K562 (cell line): ENCODE data around the gene RTP5. TPM values are rescaled to one million over a fixed set of nuclear protein-coding genes. Genes with fewer than 3 reads are reported as not detected.

Experiments
- ATAC-seq: fragments of 200-7000 bp; cut with Tn5 transposase; 3 replicates; pipeline ENCODE4 v1.9.1; 2020; ENCODE audit warnings: moderate library complexity
- BruUV-seq: library from RNA; stranded (reverse); fragments of 400-500 nt; replicated peaks from 2 replicates; lab custom pipeline; 2021; lab: Mats Ljungman, UMichigan
- CTCF ChIA-PET: fragments of 300-600 bp; formaldehyde crosslinking; extraction: SDS; loops from one replicate; lab custom pipeline; 2021; ENCODE audit warnings: low intra/inter-chr PET ratio; lab: Yijun Ruan, JAX
- POLR2A ChIA-PET: fragments of 300-600, 350-650 bp; sonication (Branson Sonifier 250); formaldehyde crosslinking; extraction: SDS; loops from one replicate; lab custom pipeline; 2021; ENCODE audit warnings: antibody characterized with exemption, inconsistent platforms; lab: Yijun Ruan, JAX
- DNase-seq, 4 experiments: peaks; one replicate each; pipeline versions ENCODE4 v3.0.0 to v3.0.0-alpha.2; 2011 to 2018; ENCODE audit warnings: low spot score in 3 of 4, mixed read lengths in 3 of 4; ENCODE audit errors: extremely low read depth in 1 of 4
- FAIRE-seq: peaks from 2 replicates; lab custom pipeline; 2011; peaks lifted over from hg19 to GRCh38; lab: Jason Lieb, UNC
- H2AFZ ChIP-seq: 2 replicates; pipeline ENCODE4 v1.6.0; 2011; ENCODE audit warnings: low read depth, low read length, control low read depth, inconsistent platforms
- H3K27ac ChIP-seq: fragments of 200-600 bp; 3 replicates; pipeline ENCODE4 v1.8.0; 2011; ENCODE audit warnings: low read depth, mild to moderate bottlenecking, control low read depth, inconsistent platforms, low read length, moderate library complexity, mixed read lengths; ENCODE audit errors: extremely low read depth
- H3K27me3 ChIP-seq, 2 experiments: fragments of 300-600 bp in 1 of 2; 2 replicates in 1 of 2; 3 replicates in 1 of 2; pipeline versions ENCODE4 v1.6.0 to v1.8.0; 2011; ENCODE audit warnings: inconsistent platforms in 2 of 2, low read length in 2 of 2, mild to moderate bottlenecking in 1 of 2, mixed read lengths in 1 of 2, moderate library complexity in 1 of 2; ENCODE audit not compliant: control insufficient read depth in 2 of 2, insufficient read depth in 2 of 2
- H3K36me3 ChIP-seq: fragments of 300-600 bp; 3 replicates; pipeline ENCODE4 v1.8.0; 2011; ENCODE audit warnings: mild to moderate bottlenecking, low read length, inconsistent platforms; ENCODE audit not compliant: control insufficient read depth, insufficient read depth
- H3K4me1 ChIP-seq, 2 experiments: fragments of 200-600 bp in 1 of 2; replicated peaks in 1 of 2; 2 replicates in 1 of 2; 3 replicates in 1 of 2; pipeline versions ENCODE4 v1.5.1 to v1.8.0; 2011; ENCODE audit warnings: inconsistent platforms in 2 of 2, low read length in 2 of 2, mild to moderate bottlenecking in 1 of 2, mixed read lengths in 1 of 2, moderate library complexity in 1 of 2; ENCODE audit not compliant: control insufficient read depth in 2 of 2, insufficient read depth in 2 of 2
- H3K4me2 ChIP-seq: 2 replicates; pipeline ENCODE4 v1.6.1; 2011; ENCODE audit warnings: low read length, control low read depth, inconsistent platforms, mixed read lengths; ENCODE audit not compliant: insufficient read depth
- H3K4me3 ChIP-seq: fragments of 200-600 bp; sonication (generic), shearing (Covaris generic); 2 replicates; pipeline ENCODE4 v1.5.1; 2016; ENCODE audit warnings: control low read depth, inconsistent platforms
- H3K79me2 ChIP-seq: fragments of 200-600 bp; 3 replicates; pipeline ENCODE4 v1.8.0; 2011; ENCODE audit warnings: low read length, inconsistent platforms; ENCODE audit not compliant: control insufficient read depth, insufficient read depth
- H3K9ac ChIP-seq, 2 experiments: 2 replicates each; pipeline versions ENCODE4 v1.6.0 to v1.6.1; 2011; ENCODE audit warnings: low read depth in 2 of 2, low read length in 2 of 2, control low read depth in 1 of 2, inconsistent platforms in 1 of 2, mild to moderate bottlenecking in 1 of 2, mixed read lengths in 1 of 2; ENCODE audit not compliant: insufficient read depth in 1 of 2
- H3K9me1 ChIP-seq: one replicate; pipeline ENCODE4 v1.6.0; 2011; ENCODE audit warnings: inconsistent platforms, mild to moderate bottlenecking, low read length, moderate library complexity; ENCODE audit not compliant: control insufficient read depth, insufficient read depth
- H3K9me3 ChIP-seq: replicated peaks from 2 replicates; pipeline ENCODE4 v1.5.1; 2011; ENCODE audit warnings: low read depth, low read length, inconsistent platforms; ENCODE audit not compliant: control insufficient read depth, insufficient read depth
- H4K20me1 ChIP-seq: replicated peaks from 2 replicates; pipeline ENCODE4 v1.6.1; 2011; ENCODE audit warnings: low read length, inconsistent platforms, mixed read lengths; ENCODE audit not compliant: control insufficient read depth, insufficient read depth
- DEAF1 ChIP-seq: fragments of 450-650 bp; formaldehyde crosslinking; IDR thresholded peaks from 2 replicates; pipeline ENCODE4 v1.4.0; 2020; ENCODE audit warnings: mild to moderate bottlenecking, moderate library complexity
- GTF2B ChIP-seq: IDR thresholded peaks from 2 replicates; pipeline ENCODE4 v1.6.1; 2011; ENCODE audit not compliant: insufficient read length; ENCODE audit errors: extremely low read depth
- THAP7 ChIP-seq: fragments of 250-450 bp; sonication (Bioruptor Pico); IDR thresholded peaks from 2 replicates; pipeline ENCODE4 v1.5.0; 2021
- VEZF1 ChIP-seq: fragments of 200-800 bp; sonication (Bioruptor generic); IDR thresholded peaks from 2 replicates; pipeline ENCODE4 v1.6.1; 2017; ENCODE audit warnings: missing genetic modification characterization, missing compliant biosample characterization
- ZBTB33 ChIP-seq: sonication (generic); formaldehyde crosslinking; IDR thresholded peaks from 2 replicates; pipeline ENCODE4 v1.8.1; 2023; ENCODE audit warnings: mild to moderate bottlenecking, missing genetic modification reagents
- ZNF324 ChIP-seq: fragments of 250-450 bp; sonication (Bioruptor Pico); IDR thresholded peaks from 2 replicates; pipeline ENCODE4 v1.4.0; 2020; ENCODE audit warnings: mild to moderate bottlenecking
- ZNF740 ChIP-seq, 3 experiments: fragments of 200-800 bp in 1 of 3; sonication (Bioruptor generic) in 1 of 3; sonication (generic) in 1 of 3; formaldehyde crosslinking in 1 of 3; IDR thresholded peaks; 2 replicates each; pipeline versions ENCODE4 v1.6.1 to v1.8.0; 2016 to 2022; ENCODE audit warnings: mild to moderate bottlenecking in 2 of 3, missing compliant biosample characterization in 2 of 3, missing genetic modification characterization in 2 of 3, missing genetic modification reagents in 1 of 3
- WGBS: fragments of 100-300 bp; shearing (Covaris generic); methylation state at CpG from one replicate; pipeline ENCODE4 v1.1.6; 2016; ENCODE audit warnings: low coverage, mixed read lengths; ENCODE audit not compliant: insufficient coverage; ENCODE audit errors: missing lambda C conversion rate; 5-methylcytosine and 5-hydroxymethylcytosine counted together
- in situ Hi-C: fragments of 300-500 bp; cut with MboI; formaldehyde crosslinking; loops from 4 replicates; pipeline ENCODE4 v1.15.0; 2018; ENCODE audit warnings: inconsistent platforms, mixed read lengths
- intact Hi-C: fragments of 100-400 bp; cut with micrococcal nuclease; formaldehyde crosslinking; loops from 2 replicates; pipeline ENCODE4 v1.14.2; 2022
- polyA plus RNA-seq, 8 experiments: library from polyadenylated mRNA; depleted of rRNA in 4 of 8; stranded (reverse) in 5 of 8; unstranded in 3 of 8; fragments of >200 nt; fragmentation: Nextera tagmentation in 2 of 8; fragmentation: Illumina TruSeq in 1 of 8; extraction: Ambion mirVana in 2 of 8; extraction: Trizol in 1 of 8; gene quantifications; 2 replicates each; pipeline versions ENCODE4 v1.2.1 to v1.2.3, GENCODE V29; 2011 to 2014; ENCODE audit warnings: inconsistent platforms in 1 of 8, missing spikeins in 1 of 8
- total RNA-seq, 7 experiments: library from RNA; depleted of rRNA in 6 of 7; stranded (reverse); fragments of >200 nt in 6 of 7; fragmentation: Illumina TruSeq in 2 of 7; extraction: Trizol in 2 of 7; gene quantifications; 2 replicates each; pipeline versions ENCODE4 v1.2.1 to v1.2.3, GENCODE V29; 2011 to 2021; ENCODE audit warnings: low replicate concordance in 1 of 7

RTP5 gene
- total and polyA plus RNA-seq, 9 of the 15 experiments (the other 6 are each of a cell fraction or from before 2014, with no cell fraction given), result not detected

GRCh38 chr2:241877989-241878970 is 8.8 kb downstream of the RTP5 start:
- in situ Hi-C loops (loop anchor here (5.0 kb wide), 1 partner anchor 151 kb away; no protein-coding TSS in a partner anchor), intact Hi-C loops (loop anchor here (5.0 kb wide), 1 partner anchor 211 kb away; no protein-coding TSS in a partner anchor)
- no peak for FAIRE-seq
- Histone ChIP-seq H2AFZ (0 out of 2 replicates have a peak overlapping the region, but pooled peaks have one; percentile 32), H3K79me2 (no peaks in the 10 kb centered on the region), H3K27ac (no peak overlapping the region), H3K4me1 (peaks cover 14 to 48% of the 10 kb centered on the region in 2 experiments; a peak in 4 of 5 replicates), H3K9me1 (no peaks in the 10 kb centered on the region), H4K20me1 (no peaks in the 10 kb centered on the region), H3K36me3 (no peaks in the 10 kb centered on the region), H3K4me2 (no peak overlapping the region), H3K27me3 (no peaks in the 10 kb centered on the region), H3K4me3 (no peak overlapping the region), H3K9me3 (no peaks in the 10 kb centered on the region), H3K9ac (peak overlapping the region in 1 of 2 experiments; percentile 78; a peak in 1 of 4 replicates)
- DNase-seq, result peak; percentile 62 to 85 (median 70)
- POLR2A ChIA-PET, result interaction anchor here (1.0 kb wide), 1 partner anchor 219 kb away, joined by 4 read pairs; no protein-coding TSS in a partner anchor
- BruUV-seq, result no TSS peak
- CTCF ChIA-PET, result no interaction called here
- 30% methylated on average over 18 of the region's 27 CpGs for WGBS
- peak; percentile 59 for ATAC-seq
- TF ChIP-seq DEAF1 (CRISPR knock-in tag) (0 out of 2 replicates have a peak, but pooled peaks have one; percentile 18), ZNF324 (no peak), ZNF740 (CRISPR knock-in tag; IDR thresholded peaks at IDR 0.05) (peak; percentile 78; the same call in 1 of the 2 replicates), ZNF740 (tag; IDR thresholded peaks at IDR 0.05) (peak in 1 of 2 experiments; percentile 74; a peak in 2 of 4 replicates), VEZF1 (CRISPR knock-in tag) (peak; percentile 90), GTF2B (no peak), ZBTB33 (CRISPR knock-in tag) (peak; percentile 97), THAP7 (CRISPR knock-in tag) (no peak)
